IPS-20b (cell line): ENCODE data around the gene TCTA.

Source experiments
- H3K27ac ChIP-seq: one replicate; pipeline ENCODE4 v1.5.1; 2013; ENCODE audit warnings: low read length
- H3K27me3 ChIP-seq: 2 replicates; pipeline ENCODE4 v1.6.1; 2013; ENCODE audit warnings: mild to moderate bottlenecking, low read length, inconsistent platforms; ENCODE audit not compliant: insufficient read depth
- H3K36me3 ChIP-seq: 2 replicates; pipeline ENCODE4 v1.6.1; 2013; ENCODE audit warnings: low read depth, mild to moderate bottlenecking, inconsistent platforms, low read length, moderate library complexity; ENCODE audit not compliant: insufficient read depth
- H3K4me1 ChIP-seq: 2 replicates; pipeline ENCODE4 v1.6.1; 2013; ENCODE audit warnings: mild to moderate bottlenecking, control low read depth, inconsistent platforms, low read length, moderate library complexity; ENCODE audit not compliant: insufficient read depth
- H3K4me3 ChIP-seq: 2 replicates; pipeline ENCODE4 v1.5.1; 2013; ENCODE audit warnings: mild to moderate bottlenecking, low read length, inconsistent platforms
- H3K9ac ChIP-seq: 2 replicates; pipeline ENCODE4 v1.6.1; 2013; ENCODE audit warnings: low read depth, mild to moderate bottlenecking, inconsistent platforms, low read length, moderate library complexity
- H3K9me3 ChIP-seq: 2 replicates; pipeline ENCODE4 v1.6.1; 2013; ENCODE audit warnings: mild to moderate bottlenecking, low read depth, low read length, inconsistent platforms; ENCODE audit not compliant: insufficient read depth

The TCTA gene

GRCh38 chr3:49411968-49412631 is at the start of gene TCTA, which contains the start of gene RHOA:
Gene TCTA (plus strand): TSS chr3:49412423. CDS start chr3:49412427, 4 bp downstream.
Gene RHOA (minus strand): TSS chr3:49411976. CDS start chr3:49375589, 36,387 bp downstream.
- Histone ChIP-seq H3K4me1 (peaks cover 5% of the 10 kb centered on the region), H3K27me3 (no peaks in the 10 kb centered on the region), H3K36me3 (peaks cover 8% of the 10 kb centered on the region; the same call in 1 of the 2 replicates)

GRCh38 chr3:49362561-49362960 is 49.7 kb upstream of the TCTA start:
- Histone ChIP-seq H3K27ac (no peak overlapping the region), H3K36me3 (peaks cover 65% of the 10 kb centered on the region), H3K9ac (no peak overlapping the region)

More at GRCh38 chr3:49411968-49412631, at the start of gene TCTA, which contains the start of gene RHOA:
- Histone ChIP-seq H3K9ac (peak within 1 kb of the TSS; percentile 97), H3K9me3 (no peaks in the 10 kb centered on the region), H3K27ac (peak within 1 kb of the TSS; percentile 85), H3K4me3 (peak within 1 kb of the TSS; percentile 96)

GRCh38 chr3:49370585-49371290 is 41.5 kb upstream of the TCTA start:
- Histone ChIP-seq H3K9ac (no peak overlapping the region), H3K36me3 (peaks cover 79% of the 10 kb centered on the region), H3K4me1 (no peaks in the 10 kb centered on the region), H3K9me3 (no peaks in the 10 kb centered on the region), H3K27me3 (no peaks in the 10 kb centered on the region), H3K27ac (no peak overlapping the region), H3K4me3 (no peak overlapping the region)

More at GRCh38 chr3:49362561-49362960, 49.7 kb upstream of the TCTA start:
- H3K4me1 ChIP-seq = peaks cover 8% of the 10 kb centered on the region
- H3K9me3 ChIP-seq = no peaks in the 10 kb centered on the region
- H3K4me3 ChIP-seq = no peak overlapping the region
- no peaks in the 10 kb centered on the region for H3K27me3 ChIP-seq

GRCh38 chr3:49371946-49372345 is 40.3 kb upstream of the TCTA start:
- Histone ChIP-seq H3K4me3 (no peak overlapping the region), H3K9ac (no peak overlapping the region), H3K36me3 (peaks cover 68% of the 10 kb centered on the region), H3K27ac (no peak overlapping the region), H3K4me1 (no peaks in the 10 kb centered on the region), H3K9me3 (no peaks in the 10 kb centered on the region), H3K27me3 (no peaks in the 10 kb centered on the region)

GRCh38 chr3:49377483-49377882 is 34.7 kb upstream of the TCTA start:
- Histone ChIP-seq H3K27ac (no peak overlapping the region), H3K4me3 (no peak overlapping the region), H3K9ac (no peak overlapping the region), H3K27me3 (no peaks in the 10 kb centered on the region), H3K9me3 (no peaks in the 10 kb centered on the region), H3K36me3 (peaks cover 33% of the 10 kb centered on the region), H3K4me1 (no peaks in the 10 kb centered on the region)

GRCh38 chr3:49378249-49378895 is 33.9 kb upstream of the TCTA start:
- peaks cover 25% of the 10 kb centered on the region for H3K36me3 ChIP-seq
- no peak overlapping the region for H3K4me3 ChIP-seq
- no peaks in the 10 kb centered on the region for H3K4me1 ChIP-seq
- H3K27me3 ChIP-seq = no peaks in the 10 kb centered on the region
- H3K9me3 ChIP-seq = no peaks in the 10 kb centered on the region
- no peak overlapping the region for H3K27ac ChIP-seq
- no peak overlapping the region for H3K9ac ChIP-seq

GRCh38 chr3:49383387-49383786 is 28.8 kb upstream of the TCTA start:
- Histone ChIP-seq H3K9ac (no peak overlapping the region), H3K9me3 (no peaks in the 10 kb centered on the region), H3K27me3 (no peaks in the 10 kb centered on the region), H3K36me3 (no peaks in the 10 kb centered on the region), H3K4me3 (no peak overlapping the region), H3K27ac (no peak overlapping the region), H3K4me1 (no peaks in the 10 kb centered on the region)

- Histone ChIP-seq H3K9ac (no peak overlapping the region), H3K9me3 (no peaks in the 10 kb centered on the region), H3K4me1 (no peaks in the 10 kb centered on the region), H3K4me3 (no peak overlapping the region), H3K36me3 (no peaks in the 10 kb centered on the region), H3K27ac (no peak overlapping the region), H3K27me3 (no peaks in the 10 kb centered on the region)
Observed at GRCh38 chr3:49385617-49386016, 26.6 kb upstream of the TCTA start.

- Histone ChIP-seq H3K9ac (no peak overlapping the region), H3K4me3 (no peak overlapping the region), H3K4me1 (no peaks in the 10 kb centered on the region), H3K9me3 (no peaks in the 10 kb centered on the region), H3K36me3 (no peaks in the 10 kb centered on the region), H3K27ac (no peak overlapping the region), H3K27me3 (no peaks in the 10 kb centered on the region)
Observed at GRCh38 chr3:49386056-49386756, 26.0 kb upstream of the TCTA start.

GRCh38 chr3:49387721-49388120 is 24.5 kb upstream of the TCTA start:
- H3K9ac ChIP-seq = no peak overlapping the region
- H3K27me3 ChIP-seq = no peaks in the 10 kb centered on the region
- H3K4me1 ChIP-seq = no peaks in the 10 kb centered on the region
- no peaks in the 10 kb centered on the region for H3K9me3 ChIP-seq
- H3K27ac ChIP-seq = no peak overlapping the region
- no peak overlapping the region for H3K4me3 ChIP-seq
- H3K36me3 ChIP-seq = no peaks in the 10 kb centered on the region

- Histone ChIP-seq H3K27me3 (no peaks in the 10 kb centered on the region), H3K4me3 (no peak overlapping the region), H3K27ac (no peak overlapping the region), H3K36me3 (no peaks in the 10 kb centered on the region), H3K9ac (no peak overlapping the region), H3K9me3 (no peaks in the 10 kb centered on the region), H3K4me1 (no peaks in the 10 kb centered on the region)
Observed at GRCh38 chr3:49388289-49388820, 23.9 kb upstream of the TCTA start.
